GM21717 (cell line): ENCODE data around the gene FBXO44.

ENCODE experiments used
- ATAC-seq: cut with Tn5 transposase; IDR thresholded peaks from one replicate; pipeline ENCODE4 v1.9.1; 2021; ENCODE audit warnings: mild to moderate bottlenecking, moderate library complexity; ENCODE audit not compliant: unreplicated experiment

The FBXO44 gene

DNA sequence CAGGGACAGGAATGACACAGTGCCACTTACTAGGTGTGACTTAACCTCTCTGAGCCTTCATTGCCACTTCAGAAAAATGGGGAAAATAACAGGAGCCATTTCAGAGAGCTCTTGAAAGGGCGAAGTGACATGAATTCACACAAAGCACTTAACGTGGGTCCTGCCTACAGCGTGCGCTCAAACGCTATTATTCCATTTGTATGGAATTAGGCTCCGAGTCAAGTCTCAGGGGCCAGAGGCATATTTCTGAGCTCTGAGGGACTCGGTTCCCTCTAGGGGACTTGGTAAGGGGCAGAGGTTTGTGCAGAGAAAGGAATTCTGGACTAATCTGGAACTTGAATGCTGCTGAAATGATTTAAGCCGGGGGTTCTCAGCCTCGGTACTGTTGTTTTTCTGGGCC, 50.9 kb downstream of the FBXO44 start:
- no peak for ATAC-seq

- ATAC-seq: no peak
These were observed 51.6 kb downstream of the FBXO44 start for GRCh38 chr1:11706292-11706691.

DNA sequence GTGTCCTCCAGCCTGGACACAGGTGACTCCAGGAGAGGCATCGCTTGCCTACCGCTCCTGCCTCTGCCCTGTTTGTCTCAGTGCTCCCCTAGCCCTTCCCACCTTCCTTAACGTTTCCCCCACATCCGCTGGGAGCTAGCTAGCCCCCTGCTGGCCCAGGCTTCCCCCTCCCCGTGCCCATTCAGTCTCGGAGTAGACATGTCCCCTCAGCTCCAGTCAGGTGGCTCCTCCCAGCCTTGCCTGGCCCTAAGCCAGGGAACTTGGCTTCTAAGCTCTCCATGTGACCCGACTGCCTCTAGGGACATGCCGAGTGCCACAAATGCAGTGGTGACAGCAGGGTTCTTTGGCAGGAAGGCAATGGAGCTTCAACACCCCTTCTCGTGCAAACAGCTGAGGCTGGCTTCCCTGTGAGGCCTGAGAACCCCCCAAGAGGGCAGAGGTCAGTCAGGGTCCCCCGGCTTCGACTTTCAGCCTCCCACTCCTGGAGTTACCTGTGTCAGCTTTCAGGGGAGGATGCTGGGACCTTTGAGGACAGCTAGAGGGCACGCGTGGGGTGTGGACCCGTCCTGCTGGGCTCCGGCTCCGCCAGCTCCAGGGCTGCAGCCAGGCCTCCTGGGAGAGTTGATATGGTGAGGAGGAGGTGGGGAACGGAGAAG, 53.1 kb downstream of the FBXO44 start:
- no peak for ATAC-seq

DNA sequence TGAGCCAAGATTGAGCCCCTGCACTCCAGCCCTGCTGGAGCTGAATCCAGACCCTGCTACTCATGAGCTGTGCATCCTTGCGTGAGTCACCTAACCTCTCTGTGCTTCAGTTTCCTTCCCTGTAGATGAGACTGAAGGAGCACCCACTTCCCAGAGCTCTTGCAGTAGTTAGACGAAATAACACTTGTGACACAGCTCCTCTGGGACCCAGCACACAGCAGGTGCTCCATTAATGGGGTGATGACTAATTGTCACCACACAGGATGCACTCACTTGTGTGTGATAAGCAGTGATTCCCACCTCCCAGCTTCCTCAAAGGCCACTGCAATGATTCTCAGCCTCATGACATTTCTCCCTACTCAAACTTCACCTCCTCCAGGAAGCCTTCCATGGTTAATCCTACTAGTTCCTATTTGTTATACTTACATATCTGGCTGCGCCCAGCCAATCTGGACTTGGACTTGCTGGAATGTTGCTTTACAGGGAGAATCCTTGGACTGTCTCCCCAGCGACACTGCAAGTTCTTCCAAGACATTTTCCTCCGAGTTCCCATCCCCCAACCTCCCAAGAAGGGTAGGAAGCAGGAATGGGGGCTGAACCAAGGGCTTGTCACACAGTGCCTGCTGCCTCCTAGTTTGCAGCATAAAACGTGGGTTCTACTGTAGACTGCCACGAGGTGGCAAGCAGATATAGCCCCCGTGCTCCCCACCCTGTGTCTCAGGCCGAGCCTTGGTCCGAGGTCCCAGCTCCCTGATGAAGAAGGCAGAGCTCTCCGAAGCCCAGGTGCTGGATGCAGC, 54.1 kb downstream of the FBXO44 start:
- no peak for ATAC-seq

DNA sequence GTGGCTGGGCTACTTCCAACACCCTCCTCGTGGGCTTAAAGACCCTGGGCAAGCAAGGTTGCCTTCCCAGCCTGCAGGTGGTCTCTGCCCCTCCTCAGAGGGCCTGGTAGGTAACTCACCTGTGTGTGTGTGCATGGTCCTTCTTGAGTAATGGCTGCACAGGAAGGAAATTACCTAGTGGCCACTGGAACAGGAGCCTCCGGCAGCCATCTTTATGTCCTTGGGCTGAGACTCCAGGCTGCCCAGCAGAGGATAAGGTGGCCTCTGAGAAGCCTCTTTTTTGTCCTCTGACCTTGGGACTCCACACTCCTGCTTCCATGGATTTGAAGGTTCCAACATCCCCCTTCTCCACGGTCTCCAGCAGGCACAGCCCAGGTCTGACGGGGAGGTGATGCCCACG, 56.8 kb downstream of the FBXO44 start:
- no peak for ATAC-seq

DNA sequence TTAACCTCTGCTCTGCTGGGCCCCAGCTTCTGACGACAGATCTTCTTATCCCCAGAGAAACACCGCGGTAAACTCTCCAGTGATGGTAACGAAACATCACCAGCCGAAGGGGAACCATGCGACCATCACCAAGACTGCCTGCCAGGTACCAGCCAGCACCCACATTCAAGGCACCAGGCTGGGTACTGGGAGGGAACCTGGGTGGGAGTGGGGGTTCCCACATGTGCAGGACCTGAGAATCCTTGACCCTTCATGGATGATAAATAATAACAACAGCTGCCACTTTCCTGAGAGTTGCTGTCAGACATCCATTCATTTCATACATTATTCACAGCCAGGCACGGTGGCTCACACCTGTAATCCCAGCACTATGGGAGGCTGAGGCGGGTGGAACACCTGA, 57.6 kb downstream of the FBXO44 start:
- no peak for ATAC-seq
